Measurements from ENCODE around the gene NR1H3.

GRCh38 chr11:47258317-47258902 is 614 bp downstream of the NR1H3 start:
- TF ChIP-seq CTCF (IDR thresholded peaks at IDR 0.05; ENCODE audit: low read depth, low read length, missing input control) = no peak
- no peak for TF ChIP-seq YY1 (IDR thresholded peaks at IDR 0.05)
- TF ChIP-seq SP1 (IDR thresholded peaks at IDR 0.05) = no peak
- TF ChIP-seq GABPA (IDR thresholded peaks at IDR 0.05 in 1 of 2, conservative IDR thresholded peaks at IDR 0.05 in 1 of 2) = no peak
- no peak for TF ChIP-seq RAD21 (IDR thresholded peaks at IDR 0.05)
- no peak for TF ChIP-seq JUND (IDR thresholded peaks at IDR 0.05)
- TF ChIP-seq EGR1 (IDR thresholded peaks at IDR 0.05; ENCODE audit: low read depth in 2 of 2) = no peak
- TF ChIP-seq TAF1 (conservative IDR thresholded peaks at IDR 0.05) = no peak
- no peak for TF ChIP-seq FOXA1 (IDR thresholded peaks at IDR 0.05)
- TF ChIP-seq HNF4A (conservative IDR thresholded peaks at IDR 0.05) = no peak
- TF ChIP-seq, protein P1, sequence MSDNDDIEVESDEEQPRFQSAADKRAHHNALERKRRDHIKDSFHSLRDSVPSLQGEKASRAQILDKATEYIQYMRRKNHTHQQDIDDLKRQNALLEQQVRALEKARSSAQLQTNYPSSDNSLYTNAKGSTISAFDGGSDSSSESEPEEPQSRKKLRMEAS (IDR thresholded peaks at IDR 0.05) = no peak
- TF ChIP-seq, protein P2, sequence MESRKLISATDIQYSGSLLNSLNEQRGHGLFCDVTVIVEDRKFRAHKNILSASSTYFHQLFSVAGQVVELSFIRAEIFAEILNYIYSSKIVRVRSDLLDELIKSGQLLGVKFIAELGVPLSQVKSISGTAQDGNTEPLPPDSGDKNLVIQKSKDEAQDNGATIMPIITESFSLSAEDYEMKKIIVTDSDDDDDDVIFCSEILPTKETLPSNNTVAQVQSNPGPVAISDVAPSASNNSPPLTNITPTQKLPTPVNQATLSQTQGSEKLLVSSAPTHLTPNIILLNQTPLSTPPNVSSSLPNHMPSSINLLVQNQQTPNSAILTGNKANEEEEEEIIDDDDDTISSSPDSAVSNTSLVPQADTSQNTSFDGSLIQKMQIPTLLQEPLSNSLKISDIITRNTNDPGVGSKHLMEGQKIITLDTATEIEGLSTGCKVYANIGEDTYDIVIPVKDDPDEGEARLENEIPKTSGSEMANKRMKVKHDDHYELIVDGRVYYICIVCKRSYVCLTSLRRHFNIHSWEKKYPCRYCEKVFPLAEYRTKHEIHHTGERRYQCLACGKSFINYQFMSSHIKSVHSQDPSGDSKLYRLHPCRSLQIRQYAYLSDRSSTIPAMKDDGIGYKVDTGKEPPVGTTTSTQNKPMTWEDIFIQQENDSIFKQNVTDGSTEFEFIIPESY (IDR thresholded peaks at IDR 0.05) = no peak
- TF ChIP-seq REST (IDR thresholded peaks at IDR 0.05) = no peak

Measured in liver (tissue), 3 donors.